Neural cell (in vitro differentiated cells): ENCODE results near the gene KRTAP10-2.

Experiments used
- CTCF ChIP-seq: fragments of 450-650 bp; IDR thresholded peaks from 2 replicates; pipeline ENCODE4 v1.5.1; 2014; ENCODE audit warnings: antibody characterized with exemption, mild to moderate bottlenecking, moderate library complexity; ENCODE audit not compliant: poor library complexity, severe bottlenecking
- MXI1 ChIP-seq: fragments of 450-650 bp; conservative IDR thresholded peaks from 2 replicates; pipeline ENCODE4 v1.6.1; 2014; ENCODE audit warnings: antibody characterized with exemption, mild to moderate bottlenecking; ENCODE audit not compliant: poor library complexity, severe bottlenecking
- POLR2AphosphoS5 ChIP-seq: IDR thresholded peaks from 2 replicates; pipeline ENCODE4 v1.6.1; 2012
- RAD21 ChIP-seq: fragments of 450-650 bp; conservative IDR thresholded peaks from 2 replicates; pipeline ENCODE4 v1.6.1; 2014; ENCODE audit warnings: antibody characterized with exemption, mild to moderate bottlenecking, moderate library complexity
- SMC3 ChIP-seq: fragments of 450-650 bp; conservative IDR thresholded peaks from 2 replicates; pipeline ENCODE4 v1.6.1; 2014; ENCODE audit warnings: antibody characterized with exemption, mild to moderate bottlenecking, moderate library complexity; ENCODE audit not compliant: poor library complexity

GRCh38 chr21:44578371-44579055 lies 27.2 kb upstream of the KRTAP10-2 start:
- TF ChIP-seq CTCF (no peak), MXI1 (no peak), SMC3 (no peak), POLR2AphosphoS5 (no peak), RAD21 (no peak)
